Smooth muscle cell (in vitro differentiated cells): ENCODE data around the gene METTL24. TPM values are rescaled to one million over a fixed set of nuclear protein-coding genes. Genes with fewer than 3 reads are reported as not detected.

Experiments
- DNase-seq: peaks from one replicate; lab custom pipeline; 2025; ENCODE audit not compliant: unreplicated experiment; lab: John Stamatoyannopoulos, UW
- H2AFZ ChIP-seq: fragments of 200-600 bp; sonication (generic); 2 replicates; pipeline ENCODE4 v1.6.0; 2016; ENCODE audit warnings: antibody characterized with exemption, low read depth, mild to moderate bottlenecking
- H3F3A ChIP-seq: fragments of 200-600 bp; sonication (generic); 2 replicates; pipeline ENCODE4 v1.6.0; 2017; ENCODE audit warnings: antibody characterized with exemption, low read depth
- H3K27ac ChIP-seq: fragments of 200-600 bp; sonication (generic); 2 replicates; pipeline ENCODE4 v1.5.1; 2016; ENCODE audit warnings: low read depth, mild to moderate bottlenecking
- H3K27me3 ChIP-seq: fragments of 200-600 bp; sonication (generic); 2 replicates; pipeline ENCODE4 v1.6.1; 2016; ENCODE audit warnings: low read depth, mild to moderate bottlenecking
- H3K36me3 ChIP-seq: fragments of 200-600 bp; sonication (generic); 2 replicates; pipeline ENCODE4 v1.5.1; 2016; ENCODE audit warnings: low read depth
- H3K4me1 ChIP-seq: fragments of 200-600 bp; sonication (generic); 2 replicates; pipeline ENCODE4 v1.5.1; 2016; ENCODE audit warnings: low read depth
- H3K4me2 ChIP-seq: fragments of 200-600 bp; sonication (generic); 2 replicates; pipeline ENCODE4 v1.6.0; 2016; ENCODE audit warnings: mild to moderate bottlenecking
- H3K4me3 ChIP-seq: fragments of 200-600 bp; sonication (generic); 2 replicates; pipeline ENCODE4 v1.5.1; 2016; ENCODE audit warnings: mild to moderate bottlenecking
- H3K79me2 ChIP-seq: fragments of 200-600 bp; sonication (generic); 2 replicates; pipeline ENCODE4 v1.6.0; 2016; ENCODE audit warnings: low read depth, mild to moderate bottlenecking
- H3K9ac ChIP-seq: fragments of 200-600 bp; sonication (generic); 2 replicates; pipeline ENCODE4 v1.6.0; 2016; ENCODE audit warnings: low read depth
- H3K9me3 ChIP-seq: fragments of 200-600 bp; sonication (generic); replicated peaks from 2 replicates; pipeline ENCODE4 v1.5.1; 2016; ENCODE audit warnings: low read depth
- H4K20me1 ChIP-seq: fragments of 200-600 bp; sonication (generic); 2 replicates; pipeline ENCODE4 v1.6.0; 2016; ENCODE audit warnings: low read depth
- CTCF ChIP-seq: fragments of 200-600 bp; sonication (generic); IDR thresholded peaks from 2 replicates; pipeline ENCODE4 v1.5.1; 2017; ENCODE audit warnings: borderline replicate concordance, mild to moderate bottlenecking, antibody characterized with exemption; ENCODE audit not compliant: insufficient read depth, poor library complexity, severe bottlenecking
- WGBS: methylation state at CpG from one replicate; pipeline ENCODE4 v1.1.7; 2016; ENCODE audit warnings: low lambda C conversion rate; 5-methylcytosine and 5-hydroxymethylcytosine counted together
- polyA plus RNA-seq: library from polyadenylated mRNA; unstranded; fragments of >200 nt; fragmentation: Nextera tagmentation; extraction: Ambion mirVana; gene quantifications from 2 replicates; pipeline ENCODE4 v1.2.1, GENCODE V29; 2016
- total RNA-seq: library from RNA; depleted of rRNA; stranded (reverse); fragments of >200 nt; gene quantifications from 2 replicates; pipeline ENCODE4 v1.2.3, GENCODE V29; 2014

METTL24 gene
- total and polyA plus RNA-seq, 2 experiments from 2014 or later: 0.74 to 2.6 TPM

GRCh38 chr6:110326609-110327008, 31.5 kb downstream of the METTL24 start:
- H3K79me2 ChIP-seq: no peaks in the 10 kb centered on the region
- H4K20me1 ChIP-seq: no peaks in the 10 kb centered on the region
- no peak overlapping the region for H2AFZ ChIP-seq
- no peak overlapping the region for H3K4me3 ChIP-seq
- H3K27ac ChIP-seq: no peak overlapping the region
- H3F3A ChIP-seq: peaks cover 34% of the 10 kb centered on the region
- H3K36me3 ChIP-seq: no peaks in the 10 kb centered on the region
- peaks cover 44% of the 10 kb centered on the region for H3K4me1 ChIP-seq
- H3K9ac ChIP-seq: no peak overlapping the region
- no peak overlapping the region for H3K4me2 ChIP-seq
- WGBS: 100% methylated on average over 2 of the region's 2 CpGs
- H3K9me3 ChIP-seq: no peaks in the 10 kb centered on the region
- no peak for DNase-seq
- no peaks in the 10 kb centered on the region for H3K27me3 ChIP-seq
- TF ChIP-seq CTCF: no peak

GRCh38 chr6:110326057-110326456, 32.1 kb downstream of the METTL24 start:
- WGBS: 95% methylated on average over 3 of the region's 3 CpGs
- H3K79me2 ChIP-seq: no peaks in the 10 kb centered on the region
- no peak overlapping the region for H3K9ac ChIP-seq
- no peaks in the 10 kb centered on the region for H4K20me1 ChIP-seq
- H3K27me3 ChIP-seq: no peaks in the 10 kb centered on the region
- no peaks in the 10 kb centered on the region for H3K9me3 ChIP-seq
- DNase-seq: no peak
- no peak overlapping the region for H3K4me2 ChIP-seq
- no peak overlapping the region for H2AFZ ChIP-seq
- peaks cover 43% of the 10 kb centered on the region for H3K4me1 ChIP-seq
- H3K36me3 ChIP-seq: no peaks in the 10 kb centered on the region
- peaks cover 32% of the 10 kb centered on the region for H3F3A ChIP-seq
- H3K27ac ChIP-seq: peak overlapping the region; percentile 51
- H3K4me3 ChIP-seq: no peak overlapping the region
- TF ChIP-seq CTCF: no peak

GRCh38 chr6:110325197-110325596, 33.0 kb downstream of the METTL24 start:
- Histone ChIP-seq H3K4me1 (peaks cover 43% of the 10 kb centered on the region), H3K27ac (peak overlapping the region; percentile 51), H2AFZ (no peak overlapping the region), H3K9me3 (no peaks in the 10 kb centered on the region), H3K9ac (no peak overlapping the region), H3K79me2 (no peaks in the 10 kb centered on the region), H3K27me3 (no peaks in the 10 kb centered on the region), H4K20me1 (no peaks in the 10 kb centered on the region), H3K4me2 (peak overlapping the region; percentile 0), H3F3A (peaks cover 24% of the 10 kb centered on the region), H3K4me3 (no peak overlapping the region), H3K36me3 (no peaks in the 10 kb centered on the region)
- no peak for TF ChIP-seq CTCF
- DNase-seq: no peak

- no peak for TF ChIP-seq CTCF
- H3F3A ChIP-seq: peaks cover 24% of the 10 kb centered on the region
- H3K27ac ChIP-seq: peak overlapping the region; percentile 51
- H3K4me3 ChIP-seq: no peak overlapping the region
- H3K36me3 ChIP-seq: no peaks in the 10 kb centered on the region
- H4K20me1 ChIP-seq: no peaks in the 10 kb centered on the region
- no peaks in the 10 kb centered on the region for H3K9me3 ChIP-seq
- 71% methylated on average over 3 of the region's 3 CpGs for WGBS
- H3K4me2 ChIP-seq: peak overlapping the region; percentile 38
- H2AFZ ChIP-seq: no peak overlapping the region
- no peak for DNase-seq
- no peak overlapping the region for H3K9ac ChIP-seq
- H3K4me1 ChIP-seq: peaks cover 36% of the 10 kb centered on the region
- no peaks in the 10 kb centered on the region for H3K79me2 ChIP-seq
- no peaks in the 10 kb centered on the region for H3K27me3 ChIP-seq
Measured at GRCh38 chr6:110324548-110324947, 33.6 kb downstream of the METTL24 start.
